ENCODE measurements around the gene LYST.

The LYST gene

DNA sequence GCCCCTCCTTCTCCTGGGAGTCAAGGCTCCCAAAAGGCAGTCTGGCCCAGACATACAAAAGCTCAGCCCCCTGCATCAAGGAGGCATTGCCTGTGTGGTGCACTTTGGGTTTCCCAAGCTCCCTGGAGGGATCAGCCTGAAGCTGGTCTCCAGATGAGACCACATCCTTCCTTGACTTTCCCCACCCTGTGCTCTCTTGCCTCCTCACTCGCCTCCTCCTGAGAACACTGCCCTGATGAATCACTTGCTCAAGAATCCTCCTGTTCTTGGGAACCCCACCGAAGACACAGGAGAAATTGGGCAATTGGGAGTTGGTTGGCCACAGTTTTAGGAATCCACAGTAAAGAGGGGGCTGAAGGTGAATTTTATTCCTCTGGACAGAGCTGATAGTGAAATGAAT lies 34.8 kb upstream of the LYST start:
- no peak for DNase-seq (ENCODE audit: low spot score)
- in situ Hi-C loops (cut with MboI; ENCODE audit: low pct_unique_long_range_greater_than_20kb, low sequenced_read_pairs, unreplicated experiment), result no loop called here

DNA sequence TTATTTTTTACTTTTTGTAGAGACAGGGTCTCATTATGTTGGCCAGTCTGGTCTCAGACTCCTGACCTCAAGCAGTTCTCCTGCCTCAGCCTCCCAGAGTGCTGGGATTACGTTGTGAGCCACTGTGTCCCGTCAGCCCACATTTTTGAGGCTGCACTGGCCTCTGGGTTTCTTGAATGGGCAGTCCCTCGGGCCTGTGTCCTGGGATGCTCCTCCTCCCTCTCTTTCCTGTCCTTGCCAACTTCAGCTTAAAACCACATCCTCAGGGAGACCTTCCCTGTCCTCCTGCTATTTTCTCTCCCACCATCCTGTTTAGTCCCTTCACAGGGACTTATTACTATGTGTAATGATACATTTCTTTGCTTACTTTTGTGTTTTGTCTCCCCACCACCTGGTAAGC lies 31.4 kb upstream of the LYST start:
- in situ Hi-C loops (cut with MboI; ENCODE audit: low pct_unique_long_range_greater_than_20kb, low sequenced_read_pairs, unreplicated experiment), result no loop called here
- DNase-seq (ENCODE audit: low spot score), result no peak

More for the DNA sequence above, 34.8 kb upstream of the LYST start:
- TF ChIP-seq, protein P1, sequence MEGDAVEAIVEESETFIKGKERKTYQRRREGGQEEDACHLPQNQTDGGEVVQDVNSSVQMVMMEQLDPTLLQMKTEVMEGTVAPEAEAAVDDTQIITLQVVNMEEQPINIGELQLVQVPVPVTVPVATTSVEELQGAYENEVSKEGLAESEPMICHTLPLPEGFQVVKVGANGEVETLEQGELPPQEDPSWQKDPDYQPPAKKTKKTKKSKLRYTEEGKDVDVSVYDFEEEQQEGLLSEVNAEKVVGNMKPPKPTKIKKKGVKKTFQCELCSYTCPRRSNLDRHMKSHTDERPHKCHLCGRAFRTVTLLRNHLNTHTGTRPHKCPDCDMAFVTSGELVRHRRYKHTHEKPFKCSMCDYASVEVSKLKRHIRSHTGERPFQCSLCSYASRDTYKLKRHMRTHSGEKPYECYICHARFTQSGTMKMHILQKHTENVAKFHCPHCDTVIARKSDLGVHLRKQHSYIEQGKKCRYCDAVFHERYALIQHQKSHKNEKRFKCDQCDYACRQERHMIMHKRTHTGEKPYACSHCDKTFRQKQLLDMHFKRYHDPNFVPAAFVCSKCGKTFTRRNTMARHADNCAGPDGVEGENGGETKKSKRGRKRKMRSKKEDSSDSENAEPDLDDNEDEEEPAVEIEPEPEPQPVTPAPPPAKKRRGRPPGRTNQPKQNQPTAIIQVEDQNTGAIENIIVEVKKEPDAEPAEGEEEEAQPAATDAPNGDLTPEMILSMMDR (IDR thresholded peaks at IDR 0.05; ENCODE audit: extremely low read depth, insufficient read depth, missing control alignments), result no peak

DNA sequence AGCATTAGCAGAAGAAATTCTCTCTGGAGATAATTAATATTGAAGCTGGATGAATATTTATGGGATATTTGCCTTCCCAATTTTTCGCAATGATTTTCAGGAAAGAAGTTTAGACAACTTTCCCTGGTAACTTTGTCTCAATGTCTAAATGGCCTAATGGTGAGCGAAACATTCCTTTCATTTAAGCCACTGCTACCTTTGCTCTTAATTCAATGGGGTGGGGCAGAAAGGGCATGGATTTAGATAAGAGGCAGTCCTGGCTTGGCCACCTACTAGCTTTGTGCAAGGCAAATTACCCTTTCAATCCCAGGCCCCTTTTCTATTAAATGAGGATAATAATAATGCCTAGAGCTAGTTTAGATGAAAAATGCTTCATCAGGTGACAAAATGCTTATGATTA lies 27.1 kb upstream of the LYST start:
- no peak for DNase-seq (ENCODE audit: low spot score)
- TF ChIP-seq, protein P1 (IDR thresholded peaks at IDR 0.05; ENCODE audit: extremely low read depth, insufficient read depth, missing control alignments), result no peak
- in situ Hi-C loops (cut with MboI; ENCODE audit: low pct_unique_long_range_greater_than_20kb, low sequenced_read_pairs, unreplicated experiment), result no loop called here

More for the DNA sequence above, 31.4 kb upstream of the LYST start:
- TF ChIP-seq, protein P1 (IDR thresholded peaks at IDR 0.05; ENCODE audit: extremely low read depth, insufficient read depth, missing control alignments), result no peak

DNA sequence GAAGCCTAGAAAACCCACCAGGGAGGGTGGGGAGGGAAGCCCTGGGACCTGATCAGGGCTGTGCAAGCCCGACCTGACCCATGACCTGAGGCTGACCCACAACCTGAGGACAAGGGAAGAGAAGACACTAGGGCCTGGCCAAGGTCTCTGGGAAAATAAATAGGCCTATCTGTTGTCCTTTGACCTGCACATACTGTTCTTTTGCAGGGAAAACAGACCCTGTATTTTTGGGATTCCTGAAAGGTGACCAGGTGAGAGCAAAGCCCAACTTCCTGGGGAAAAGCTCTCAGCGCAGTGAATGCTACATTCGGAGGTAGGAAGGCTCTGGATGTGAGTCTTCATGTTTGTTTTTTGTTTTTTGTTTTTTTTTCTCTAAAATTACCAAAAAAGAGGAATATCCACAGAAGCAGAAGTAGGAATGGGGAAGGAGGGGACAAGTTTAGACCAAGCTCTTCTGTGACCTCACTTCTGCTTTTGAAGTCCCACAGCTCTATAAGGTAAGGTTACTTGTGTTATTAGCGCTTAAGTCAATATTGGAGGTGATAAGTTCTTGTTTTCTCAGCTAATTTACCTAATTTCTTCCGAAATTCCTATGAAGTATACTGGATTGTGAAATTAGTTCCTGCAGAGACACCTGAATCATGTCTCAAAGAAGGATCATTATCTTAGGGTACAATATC lies 26.2 kb upstream of the LYST start:
- TF ChIP-seq, protein P1 (IDR thresholded peaks at IDR 0.05; ENCODE audit: extremely low read depth, insufficient read depth, missing control alignments), result no peak
- DNase-seq (ENCODE audit: low spot score), result no peak
- in situ Hi-C loops (cut with MboI; ENCODE audit: low pct_unique_long_range_greater_than_20kb, low sequenced_read_pairs, unreplicated experiment), result no loop called here

DNA sequence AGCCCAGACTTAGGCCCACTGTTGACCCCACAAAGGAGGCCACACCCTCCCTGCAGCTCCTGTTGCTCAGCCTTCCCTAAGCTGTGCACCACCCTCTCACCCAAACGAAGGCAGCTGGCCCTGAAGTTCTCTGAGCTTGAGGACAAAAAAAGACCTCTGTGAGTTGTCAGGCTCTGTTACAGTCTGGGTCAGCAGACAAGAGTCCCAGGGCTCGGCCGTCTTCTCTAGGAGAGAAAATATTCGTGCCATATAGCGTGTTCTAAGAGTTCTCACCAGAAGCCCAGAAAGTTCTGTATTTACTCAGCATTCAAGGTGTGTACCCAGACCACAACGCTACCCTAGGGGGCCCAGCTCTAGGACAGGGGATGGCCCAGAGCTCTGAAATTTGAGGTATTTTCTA lies 25.5 kb upstream of the LYST start:
- peak; percentile 48 for DNase-seq (ENCODE audit: low spot score)
- in situ Hi-C loops (cut with MboI; ENCODE audit: low pct_unique_long_range_greater_than_20kb, low sequenced_read_pairs, unreplicated experiment), result no loop called here
- TF ChIP-seq, protein P1 (IDR thresholded peaks at IDR 0.05; ENCODE audit: extremely low read depth, insufficient read depth, missing control alignments), result no peak

DNA sequence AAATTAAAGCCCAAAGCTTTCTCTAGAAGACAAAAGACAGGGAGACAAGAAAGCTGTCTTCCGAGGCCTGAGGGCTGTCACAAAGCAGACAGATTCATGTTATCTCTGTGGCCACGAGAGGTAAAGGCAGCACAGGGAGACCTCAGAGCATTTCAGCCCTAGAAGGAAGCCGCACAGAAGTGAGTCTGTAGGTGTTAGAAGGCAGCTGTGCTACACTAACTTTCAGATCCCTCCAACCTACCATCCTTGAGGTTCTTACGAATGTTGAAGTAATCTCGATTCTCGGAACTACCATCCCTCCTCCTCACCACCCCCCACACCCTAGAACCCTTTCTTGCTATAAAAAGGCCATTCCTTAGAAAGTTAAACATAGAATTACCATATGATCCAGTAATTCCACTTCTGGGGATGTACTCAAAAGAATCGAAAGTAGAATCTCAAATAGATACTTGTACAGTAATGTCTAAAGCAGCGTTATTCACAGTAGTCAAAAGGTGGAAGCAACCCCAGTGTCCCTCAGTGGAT lies 21.5 kb upstream of the LYST start:
- peak; percentile 76 for DNase-seq (ENCODE audit: low spot score)
- in situ Hi-C loops (cut with MboI; ENCODE audit: low pct_unique_long_range_greater_than_20kb, low sequenced_read_pairs, unreplicated experiment), result loop anchor here (10.0 kb wide), 1 partner anchor 57 kb away; no protein-coding TSS in a partner anchor
- TF ChIP-seq, protein P1 (IDR thresholded peaks at IDR 0.05; ENCODE audit: extremely low read depth, insufficient read depth, missing control alignments), result no peak
